ENCODE results near the gene TMEM132D.

Gene TMEM132D

GRCh38 chr12:129276361-129277060 lies 627.3 kb downstream of the TMEM132D start:
- CTCF ChIA-PET, result no interaction called here

GRCh38 chr12:129269756-129270495 lies 633.9 kb downstream of the TMEM132D start:
- DNase-seq (ENCODE audit: low spot score), result no peak
- TF ChIP-seq CTCF (conservative IDR thresholded peaks at IDR 0.05; ENCODE audit: low read depth), result no peak
- no peak overlapping the region for H3K27ac ChIP-seq
- ChIA-PET CTCF (no interaction called here), POLR2A (ENCODE audit: low non-redundant PET) (no interaction called here)

More at GRCh38 chr12:129276361-129277060, 627.3 kb downstream of the TMEM132D start:
- H3K27ac ChIP-seq, result no peak overlapping the region
- TF ChIP-seq CTCF (conservative IDR thresholded peaks at IDR 0.05; ENCODE audit: low read depth), result no peak
- POLR2A ChIA-PET (ENCODE audit: low non-redundant PET), result no interaction called here
- DNase-seq (ENCODE audit: low spot score), result no peak

- POLR2A ChIA-PET (ENCODE audit: low non-redundant PET), result no interaction called here
- CTCF ChIA-PET, result no interaction called here
- no peak for TF ChIP-seq CTCF (conservative IDR thresholded peaks at IDR 0.05; ENCODE audit: low read depth)
- H3K27ac ChIP-seq, result no peak overlapping the region
- no peak for DNase-seq (ENCODE audit: low spot score)
Observed at GRCh38 chr12:129258781-129259318, 645.0 kb downstream of the TMEM132D start.

GRCh38 chr12:129257524-129257923 lies 646.3 kb downstream of the TMEM132D start:
- TF ChIP-seq CTCF (conservative IDR thresholded peaks at IDR 0.05; ENCODE audit: low read depth), result no peak
- CTCF ChIA-PET, result no interaction called here
- POLR2A ChIA-PET (ENCODE audit: low non-redundant PET), result no interaction called here

GRCh38 chr12:129246630-129247029 lies 657.2 kb downstream of the TMEM132D start:
- CTCF ChIA-PET, result no interaction called here
- no peak for TF ChIP-seq CTCF (conservative IDR thresholded peaks at IDR 0.05; ENCODE audit: low read depth)
- no peak overlapping the region for H3K27ac ChIP-seq
- POLR2A ChIA-PET (ENCODE audit: low non-redundant PET), result no interaction called here
- DNase-seq (ENCODE audit: low spot score), result no peak

More at GRCh38 chr12:129257524-129257923, 646.3 kb downstream of the TMEM132D start:
- no peak for DNase-seq (ENCODE audit: low spot score)
- no peak overlapping the region for H3K27ac ChIP-seq

GRCh38 chr12:129245769-129246168 lies 658.1 kb downstream of the TMEM132D start:
- TF ChIP-seq CTCF (conservative IDR thresholded peaks at IDR 0.05; ENCODE audit: low read depth), result no peak
- no peak overlapping the region for H3K27ac ChIP-seq
- no peak for DNase-seq (ENCODE audit: low spot score)
- CTCF ChIA-PET, result no interaction called here
- POLR2A ChIA-PET (ENCODE audit: low non-redundant PET), result no interaction called here

Measured in RWPE1 (cell line).